ENCODE measurements around the gene DYNLT3. TPM values are rescaled to one million over a fixed set of nuclear protein-coding genes. Genes with fewer than 3 reads are reported as not detected.

The DYNLT3 gene
- total RNA-seq, 4 donors from 2014 or later = 10.5 to 16.9 (median 11.1) TPM

GRCh38 chrX:37834937-37835336 is 12.4 kb downstream of the DYNLT3 start:
- no peak overlapping the region for H3K4me3 ChIP-seq
- no peak overlapping the region for H3K27ac ChIP-seq
- H3K9me3 ChIP-seq = no peaks in the 10 kb centered on the region
- no peak for DNase-seq (ENCODE audit: low spot score in 2 of 2)
- no peak for TF ChIP-seq EP300 (IDR thresholded peaks at IDR 0.05)
- TF ChIP-seq POLR2AphosphoS5 (IDR thresholded peaks at IDR 0.05) = no peak
- no peak for TF ChIP-seq POLR2A (IDR thresholded peaks at IDR 0.05)
- no peak for TF ChIP-seq CTCF (IDR thresholded peaks at IDR 0.05)
- no peaks in the 10 kb centered on the region for H3K36me3 ChIP-seq
- H3K4me1 ChIP-seq = no peaks in the 10 kb centered on the region
- WGBS = 53% methylated on average over 4 of the region's 4 CpGs
- no peaks in the 10 kb centered on the region for H3K27me3 ChIP-seq

GRCh38 chrX:37830371-37830770 is 17.0 kb downstream of the DYNLT3 start:
- DNase-seq (ENCODE audit: low spot score in 2 of 2) = no peak
- TF ChIP-seq EP300 (IDR thresholded peaks at IDR 0.05) = no peak
- TF ChIP-seq CTCF (IDR thresholded peaks at IDR 0.05) = no peak
- TF ChIP-seq POLR2A (IDR thresholded peaks at IDR 0.05) = no peak
- no peak for TF ChIP-seq POLR2AphosphoS5 (IDR thresholded peaks at IDR 0.05)
- Histone ChIP-seq H3K36me3 (no peaks in the 10 kb centered on the region), H3K27me3 (no peaks in the 10 kb centered on the region), H3K27ac (no peak overlapping the region), H3K4me1 (no peaks in the 10 kb centered on the region), H3K4me3 (no peak overlapping the region), H3K9me3 (no peaks in the 10 kb centered on the region)
- WGBS = 77% methylated on average over 1 of the region's 1 CpG

GRCh38 chrX:37829721-37830120 is 17.6 kb downstream of the DYNLT3 start:
- Histone ChIP-seq H3K36me3 (no peaks in the 10 kb centered on the region), H3K4me1 (no peaks in the 10 kb centered on the region), H3K4me3 (no peak overlapping the region), H3K27ac (no peak overlapping the region), H3K9me3 (no peaks in the 10 kb centered on the region), H3K27me3 (no peaks in the 10 kb centered on the region)
- WGBS = 41% methylated on average over 1 of the region's 1 CpG
- no peak for DNase-seq (ENCODE audit: low spot score in 2 of 2)
- no peak for TF ChIP-seq POLR2AphosphoS5 (IDR thresholded peaks at IDR 0.05)

GRCh38 chrX:37825215-37825842 is 22.0 kb downstream of the DYNLT3 start:
- Histone ChIP-seq H3K36me3 (no peaks in the 10 kb centered on the region), H3K27ac (no peak overlapping the region), H3K27me3 (no peaks in the 10 kb centered on the region), H3K4me3 (no peak overlapping the region), H3K9me3 (no peaks in the 10 kb centered on the region), H3K4me1 (no peaks in the 10 kb centered on the region)
- TF ChIP-seq POLR2A (IDR thresholded peaks at IDR 0.05) (no peak), CTCF (IDR thresholded peaks at IDR 0.05) (peak; percentile 59 to 80)
- WGBS = 4% methylated on average over 3 of the region's 3 CpGs
- DNase-seq (ENCODE audit: low spot score in 2 of 2) = no peak

GRCh38 chrX:37824491-37825214 is 22.7 kb downstream of the DYNLT3 start:
- 83% methylated on average over 1 of the region's 1 CpG for WGBS
- Histone ChIP-seq H3K36me3 (no peaks in the 10 kb centered on the region), H3K27me3 (no peaks in the 10 kb centered on the region), H3K4me3 (no peak overlapping the region), H3K4me1 (no peaks in the 10 kb centered on the region), H3K27ac (no peak overlapping the region), H3K9me3 (no peaks in the 10 kb centered on the region)
- TF ChIP-seq POLR2A (IDR thresholded peaks at IDR 0.05) = no peak
- no peak for TF ChIP-seq CTCF (IDR thresholded peaks at IDR 0.05)
- no peak for TF ChIP-seq EP300 (IDR thresholded peaks at IDR 0.05)
- no peak for TF ChIP-seq POLR2AphosphoS5 (IDR thresholded peaks at IDR 0.05)
- no peak for DNase-seq (ENCODE audit: low spot score in 2 of 2)

Measured in suprapubic skin (tissue), 4 donors.